Stimulated activated CD4-positive, alpha-beta T cell treated with anti-CD3 and anti-CD28 coated beads, Interleukin-4, amount 100 ng/mL, for 1 hour (primary cell): ENCODE measurements around the gene SERPINB4.
"Not testable (repeated sequence)": the region's sequence is repeated elsewhere in the genome, so short reads cannot be mapped to it uniquely, and the experiment has no call there.

Source experiments
- DNase-seq: peaks from one replicate; pipeline ENCODE4 v3.0.0-alpha.2; 2020

The SERPINB4 gene

DNA sequence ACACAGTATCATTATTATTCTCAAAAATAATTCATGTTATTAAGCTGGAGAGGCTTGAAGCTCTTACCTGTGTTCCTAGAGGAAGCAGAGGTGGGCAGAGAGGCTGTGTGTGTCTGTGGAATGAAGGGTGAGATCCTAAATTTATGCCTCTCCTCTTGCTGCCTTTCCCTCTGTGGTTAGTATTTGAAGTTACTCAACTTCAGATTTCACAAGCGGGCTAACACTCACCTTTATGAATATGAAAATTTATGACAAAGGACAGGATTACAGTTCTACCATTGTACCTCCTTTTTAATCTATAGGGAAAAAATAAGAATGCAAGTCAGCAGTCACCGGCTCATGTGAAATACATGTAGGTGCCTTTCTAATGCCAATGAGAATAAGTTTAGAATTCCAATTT is at the start of gene SERPINB4:
TSS of gene SERPINB4 (minus strand) at position 115 of the 400 bp plus-strand sequence. CDS start 679 bp downstream, outside the sequence.
- not testable (repeated sequence) for DNase-seq

DNA sequence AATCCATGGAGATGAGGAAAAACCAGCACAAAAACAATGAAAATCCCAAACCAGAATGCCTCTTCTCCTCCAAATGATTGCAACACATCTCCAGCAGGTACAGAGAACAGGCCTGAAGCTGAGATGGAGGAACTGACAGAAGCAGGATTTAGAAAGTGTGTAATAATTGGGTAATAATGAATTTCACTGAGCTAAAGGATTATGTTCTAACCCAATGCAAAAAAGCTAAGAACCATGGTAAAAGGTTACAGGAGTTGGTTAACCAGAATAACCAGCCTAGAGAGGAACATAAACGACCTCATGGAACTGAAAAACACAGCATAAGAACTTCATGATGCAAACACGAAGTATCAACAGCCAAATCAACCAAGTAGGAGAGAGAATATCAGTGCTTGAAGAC is 45.0 kb upstream of the SERPINB4 start:
- DNase-seq: no peak

DNA sequence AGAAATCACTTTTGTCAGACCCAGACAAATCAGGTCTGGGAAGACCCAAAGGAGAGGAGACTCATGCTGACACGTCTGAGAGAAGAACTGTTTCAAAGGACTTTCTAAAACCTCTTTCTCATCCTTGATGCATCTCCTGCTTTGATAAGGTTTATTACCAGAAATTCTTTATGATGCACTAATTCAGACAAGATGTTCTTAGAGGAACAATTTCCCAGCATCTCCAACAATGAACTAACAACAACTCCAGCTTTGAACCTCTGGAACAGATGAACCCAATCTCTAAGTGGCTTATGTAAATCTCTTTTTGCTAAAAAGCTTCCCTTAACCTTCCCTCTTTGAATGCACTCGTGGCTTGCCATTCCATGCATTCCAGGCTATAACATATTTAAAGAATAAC is 42.8 kb upstream of the SERPINB4 start:
- no peak for DNase-seq

DNA sequence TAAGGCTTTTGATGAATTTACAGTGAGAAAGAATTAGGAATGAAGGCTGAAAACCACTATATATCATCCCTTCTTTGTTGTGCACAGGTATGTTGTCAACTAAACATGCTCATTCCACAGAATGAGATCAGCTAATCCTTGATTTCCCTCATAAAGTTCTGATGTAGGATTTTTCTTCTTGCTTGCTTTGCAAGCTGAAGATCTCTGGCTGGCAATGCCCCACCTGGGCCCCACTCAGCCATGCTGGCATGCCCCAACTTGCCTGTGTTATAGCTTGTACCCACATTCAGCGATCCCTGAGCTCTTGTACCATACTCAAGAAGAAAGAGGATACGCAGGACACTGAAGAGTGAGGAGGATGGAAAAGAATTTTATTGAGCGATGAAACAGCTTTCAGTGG is 40.7 kb upstream of the SERPINB4 start:
- DNase-seq: no peak

DNA sequence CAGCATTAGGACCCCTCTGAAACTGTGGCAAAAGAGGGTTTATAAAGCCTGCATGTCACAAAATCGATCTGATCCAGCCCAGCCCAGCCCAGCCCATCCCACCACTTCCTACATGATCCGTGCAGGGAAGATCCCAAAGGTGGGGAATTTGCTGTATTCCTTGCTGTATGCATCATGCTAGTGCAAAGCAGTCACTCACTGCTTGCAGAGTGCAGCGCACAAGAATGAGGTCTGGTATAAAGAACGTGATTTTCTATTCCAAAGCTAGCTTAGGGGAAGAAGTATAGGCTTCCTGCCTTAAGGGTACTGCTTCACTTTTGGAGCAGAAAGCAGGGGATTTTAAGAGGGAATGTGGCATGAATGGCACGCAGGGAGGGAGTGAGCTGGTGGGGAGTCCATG is 39.8 kb upstream of the SERPINB4 start:
- DNase-seq: no peak

DNA sequence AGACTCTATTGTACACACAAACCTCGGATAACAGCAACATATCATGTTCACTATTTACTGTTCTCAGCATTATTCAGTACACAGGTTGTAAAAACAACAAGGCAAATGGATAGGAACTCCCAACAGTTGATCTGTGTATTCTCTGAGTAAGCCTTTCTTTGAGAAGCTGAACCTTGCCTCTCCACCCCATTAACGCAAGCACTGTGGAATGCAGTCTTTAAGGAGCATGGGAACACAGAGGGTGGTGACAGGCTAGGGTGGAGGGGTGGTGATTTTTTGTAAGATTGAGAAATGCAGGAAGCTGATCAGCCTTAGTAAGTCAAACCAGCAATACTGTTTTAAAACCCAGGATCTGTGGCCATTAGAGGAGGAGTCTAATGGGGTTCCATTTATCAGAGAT is 39.1 kb upstream of the SERPINB4 start:
- no peak for DNase-seq

DNA sequence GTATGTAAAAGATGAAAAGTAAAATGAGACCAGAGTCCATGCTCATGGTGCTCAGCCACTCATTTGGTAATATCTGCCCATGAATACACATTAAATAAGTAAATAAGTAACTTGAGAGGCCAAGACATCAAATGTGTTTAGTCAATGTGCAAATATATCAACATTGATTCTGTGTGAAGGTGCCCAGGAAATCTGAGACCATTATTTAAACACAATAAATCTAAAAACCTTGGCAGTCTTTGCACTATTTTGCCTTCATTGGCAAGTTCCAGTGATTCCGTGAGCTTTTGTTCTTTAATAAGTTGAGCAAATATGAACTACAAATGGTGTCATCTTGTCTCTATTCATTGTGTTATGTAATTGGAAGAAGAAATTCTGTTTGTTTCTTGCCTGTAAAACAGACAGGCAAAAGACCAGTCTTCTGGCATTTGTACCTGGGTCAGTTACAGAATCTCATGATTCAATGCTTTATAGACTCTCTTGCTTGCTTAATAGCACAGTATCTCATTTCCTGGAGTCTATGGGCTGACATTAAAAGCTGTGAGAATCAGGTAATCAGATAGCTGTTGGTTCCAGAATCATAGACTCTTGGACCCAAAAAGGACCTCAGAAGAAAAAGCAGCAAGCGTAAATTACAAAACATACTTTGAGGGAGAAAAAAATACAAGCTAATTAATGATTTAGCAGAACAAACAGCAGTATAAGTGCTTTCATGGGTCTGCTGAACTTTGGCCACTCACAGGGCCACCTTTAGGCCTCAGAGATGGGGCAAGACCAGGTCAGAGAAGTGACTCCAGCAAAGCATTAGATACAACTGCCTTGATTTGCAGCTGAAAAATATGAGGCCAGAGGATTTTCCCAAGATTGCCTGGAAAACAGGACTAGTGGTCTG is 37.6 kb upstream of the SERPINB4 start:
- no peak for DNase-seq

DNA sequence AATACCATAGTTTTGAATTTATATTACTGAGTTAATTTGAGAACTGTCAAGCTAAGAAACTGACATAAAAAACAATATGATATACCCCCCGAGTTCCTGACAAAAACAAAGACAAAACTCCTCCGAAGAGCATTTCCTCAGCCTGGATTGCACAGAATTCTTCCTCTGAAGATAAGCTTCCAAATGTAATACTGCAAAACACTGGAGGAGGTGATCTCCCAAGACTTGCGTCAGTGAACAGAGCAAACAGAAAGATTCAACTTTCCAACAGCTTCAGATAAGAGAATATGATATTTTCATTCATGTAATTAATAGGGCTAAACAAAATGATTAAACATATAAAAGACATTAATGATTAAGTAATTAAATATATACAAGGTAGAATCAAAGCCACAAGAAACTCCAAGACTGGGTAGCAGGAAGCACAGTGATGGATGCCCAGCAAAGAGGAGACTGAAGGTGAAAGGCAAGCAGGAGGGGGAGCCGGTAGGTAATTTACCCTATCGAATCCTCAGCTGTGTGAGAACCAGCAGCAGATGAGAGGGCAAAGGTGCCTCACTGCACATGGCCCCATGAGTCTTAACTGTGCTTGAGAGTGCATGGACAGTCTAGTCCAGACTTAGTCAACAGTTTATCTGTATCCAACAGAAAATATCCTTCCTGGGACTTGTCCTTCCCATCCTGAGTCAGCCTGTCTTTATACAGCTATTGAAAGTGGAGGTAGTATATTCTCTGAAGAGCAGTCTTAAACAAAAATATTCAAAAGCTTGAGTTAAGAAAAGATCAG is 36.0 kb upstream of the SERPINB4 start:
- DNase-seq: no peak

DNA sequence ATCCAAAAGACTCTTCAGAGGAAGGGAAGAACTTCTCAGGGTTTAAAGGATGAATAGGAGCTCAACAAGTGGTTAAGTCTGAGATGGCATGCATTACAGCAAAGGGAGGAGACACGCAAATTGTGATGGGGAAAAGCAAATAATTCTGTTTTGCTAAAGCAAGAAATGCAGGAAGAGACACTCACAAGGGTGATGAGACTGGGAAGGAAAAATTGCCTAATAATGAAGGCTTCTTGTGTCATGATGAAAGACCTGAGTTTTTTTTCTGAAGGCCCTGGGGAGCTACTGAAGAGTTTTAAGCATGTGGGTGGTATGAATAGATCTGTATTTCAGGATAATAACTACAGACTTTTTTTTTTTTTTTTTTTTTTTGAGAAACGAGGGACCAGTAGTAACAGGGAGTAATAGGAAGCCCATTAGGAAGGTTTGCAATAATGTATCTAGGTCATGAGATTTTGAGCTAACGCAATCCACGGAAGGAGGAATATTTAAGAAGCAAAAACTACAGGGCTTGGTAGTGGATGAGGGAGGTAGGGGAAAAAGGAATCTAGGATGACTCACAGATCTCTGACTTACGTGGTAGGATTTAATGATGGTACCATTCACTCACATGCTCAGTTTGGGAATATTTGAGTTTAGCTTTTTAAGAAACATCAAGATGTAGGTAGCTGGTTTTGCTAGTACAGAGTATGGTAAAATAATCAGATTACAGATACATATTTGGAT is 33.6 kb upstream of the SERPINB4 start:
- DNase-seq: no peak

DNA sequence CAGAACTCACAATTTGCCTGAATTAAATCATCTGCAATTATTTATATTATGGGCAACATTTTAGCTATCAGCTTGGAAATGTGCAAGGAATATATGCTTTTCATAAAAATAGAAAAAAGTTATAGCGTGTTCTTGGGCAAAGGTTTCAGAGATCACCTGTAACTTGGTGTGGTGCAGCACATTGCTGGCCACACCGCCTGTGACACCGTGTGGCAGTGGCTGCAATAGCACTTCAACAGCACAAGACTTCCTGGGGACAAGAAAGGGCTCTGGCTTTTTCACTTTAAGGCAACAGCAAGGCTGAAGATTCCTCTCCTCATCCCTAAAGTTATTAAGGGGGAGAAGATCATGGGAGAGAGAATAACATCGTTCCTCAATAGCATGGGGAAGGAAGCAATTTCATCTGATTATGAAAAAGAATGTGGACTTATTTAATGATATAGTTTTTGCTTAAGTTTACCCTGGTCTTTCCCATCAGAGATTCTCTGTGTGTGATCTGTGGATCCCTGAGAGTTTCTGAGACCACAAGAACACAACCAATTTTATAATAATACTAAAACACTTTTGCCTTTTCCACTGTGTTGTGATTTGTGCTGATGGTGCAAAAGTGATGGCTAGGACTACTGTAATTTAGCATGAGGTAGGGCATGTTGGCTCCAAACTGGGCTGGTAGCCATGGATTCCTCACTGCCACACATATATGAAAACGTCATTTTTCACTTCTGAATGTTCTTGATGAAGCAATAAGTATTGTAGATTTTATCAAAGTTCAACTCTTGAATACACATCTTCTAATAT is 32.7 kb upstream of the SERPINB4 start:
- no peak for DNase-seq

DNA sequence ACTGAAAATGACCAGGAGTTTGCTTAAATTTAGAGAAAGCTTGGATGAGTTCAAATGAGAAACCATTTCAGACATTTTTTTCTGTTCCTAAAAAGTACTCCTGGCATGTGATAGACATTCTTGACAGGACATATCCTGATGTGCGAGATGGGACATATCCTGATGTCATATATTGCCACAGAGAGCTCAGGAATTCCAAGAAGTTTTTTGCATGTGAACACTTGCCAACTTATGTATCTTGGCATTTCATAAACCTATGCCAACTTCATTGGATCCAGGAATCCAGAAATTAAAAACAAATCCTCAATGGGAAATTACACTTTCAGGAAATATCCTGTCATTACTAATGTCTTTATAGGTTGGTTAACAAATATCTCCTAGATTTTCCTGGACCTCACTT is 20.5 kb upstream of the SERPINB4 start:
- no peak for DNase-seq

DNA sequence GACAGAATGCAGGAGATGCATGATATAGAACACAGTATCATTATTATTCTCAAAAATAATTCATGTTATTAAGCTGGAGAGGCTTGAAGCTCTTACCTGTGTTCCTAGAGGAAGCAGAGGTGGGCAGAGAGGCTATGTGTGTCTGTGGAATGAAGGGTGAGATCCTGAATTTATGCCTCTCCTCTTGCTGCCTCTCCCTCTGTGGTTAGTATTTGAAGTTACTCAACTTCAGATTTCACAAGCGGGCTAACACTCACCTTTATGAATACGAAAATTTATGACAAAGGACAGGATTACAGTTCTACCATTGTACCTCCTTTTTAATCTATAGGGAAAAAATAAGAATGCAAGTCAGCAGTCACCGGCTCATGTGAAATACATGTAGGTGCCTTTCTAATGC is 17.7 kb upstream of the SERPINB4 start, which contains the start of gene SERPINB3:
TSS of gene SERPINB3 (minus strand) at position 144 of the 400 bp plus-strand sequence. CDS start 677 bp downstream, outside the sequence.
- not testable (repeated sequence) for DNase-seq

DNA sequence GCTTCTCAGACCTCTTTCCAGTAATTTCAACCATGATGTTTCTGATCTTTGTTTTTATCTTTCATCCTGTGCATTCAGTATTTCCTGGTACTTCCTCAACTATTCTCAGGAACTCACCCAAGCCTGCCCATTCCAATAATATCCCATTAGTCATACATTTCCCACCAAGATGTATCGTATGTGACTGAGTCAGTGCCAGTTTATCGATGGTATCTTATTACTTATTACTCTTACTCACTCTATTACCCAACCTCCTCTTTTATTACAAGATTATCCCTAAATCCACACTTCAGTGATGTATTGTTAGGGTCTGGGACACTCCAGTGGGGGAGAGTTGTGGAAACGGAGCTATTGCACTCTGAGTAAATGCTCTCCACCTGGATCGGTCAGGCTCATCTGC is 14.9 kb upstream of the SERPINB4 start:
- not testable (repeated sequence) for DNase-seq

DNA sequence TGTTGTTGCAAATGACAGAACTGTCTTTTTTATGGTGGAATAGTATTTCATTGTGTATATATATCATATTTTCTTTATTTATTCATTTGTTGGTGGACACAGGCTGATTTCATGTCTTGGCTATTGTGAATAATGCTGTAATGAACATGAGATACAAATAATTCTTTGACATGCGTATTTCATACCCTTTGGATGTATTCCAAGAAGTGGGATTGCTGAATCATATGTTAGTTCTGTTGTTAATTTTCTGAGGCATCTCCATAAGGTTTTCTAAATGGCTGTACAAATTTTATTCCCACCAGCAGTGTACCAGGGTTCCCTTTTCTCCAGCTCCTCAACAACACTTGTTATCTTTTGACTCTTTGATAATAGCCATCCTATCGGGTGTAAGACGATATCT is 6.2 kb upstream of the SERPINB4 start:
- DNase-seq: not testable (repeated sequence)

DNA sequence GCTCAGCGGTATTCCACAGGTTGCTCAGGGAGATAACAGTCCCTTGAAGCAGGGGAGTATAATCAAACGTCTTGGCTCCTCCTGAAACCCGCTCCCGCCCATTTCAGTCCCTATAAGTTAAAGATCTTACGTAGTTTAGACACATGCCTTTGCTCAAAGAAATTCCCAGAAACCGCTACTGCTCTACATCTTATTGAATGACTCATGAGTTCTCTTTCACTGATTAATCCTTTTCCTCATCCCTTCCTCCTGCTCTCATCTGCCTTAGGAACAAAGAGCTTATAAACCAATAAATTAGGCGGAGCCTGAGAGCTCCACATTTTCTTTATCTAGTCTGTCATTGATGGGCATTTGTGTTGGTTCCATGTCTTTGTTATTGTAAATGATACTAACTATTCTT is 4.2 kb upstream of the SERPINB4 start:
- DNase-seq: no peak

DNA sequence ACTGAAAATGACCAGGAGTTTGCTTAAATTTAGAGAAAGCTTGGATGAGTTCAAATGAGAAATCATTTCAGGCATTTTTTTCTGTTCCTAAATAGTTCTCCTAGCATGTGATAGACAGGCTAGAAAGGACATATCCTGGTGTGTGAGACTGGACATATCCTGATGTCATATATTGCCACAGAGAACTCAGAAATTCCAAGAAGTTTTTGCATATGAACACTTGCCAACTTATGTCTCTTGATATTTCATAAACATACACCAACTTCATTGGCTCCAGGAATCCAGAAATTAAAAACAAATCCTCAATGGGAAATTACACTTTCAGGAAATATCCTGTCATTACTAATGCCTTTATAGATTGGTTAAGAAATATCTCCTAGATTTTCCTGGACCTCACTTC is 2.9 kb upstream of the SERPINB4 start:
- no peak for DNase-seq

DNA sequence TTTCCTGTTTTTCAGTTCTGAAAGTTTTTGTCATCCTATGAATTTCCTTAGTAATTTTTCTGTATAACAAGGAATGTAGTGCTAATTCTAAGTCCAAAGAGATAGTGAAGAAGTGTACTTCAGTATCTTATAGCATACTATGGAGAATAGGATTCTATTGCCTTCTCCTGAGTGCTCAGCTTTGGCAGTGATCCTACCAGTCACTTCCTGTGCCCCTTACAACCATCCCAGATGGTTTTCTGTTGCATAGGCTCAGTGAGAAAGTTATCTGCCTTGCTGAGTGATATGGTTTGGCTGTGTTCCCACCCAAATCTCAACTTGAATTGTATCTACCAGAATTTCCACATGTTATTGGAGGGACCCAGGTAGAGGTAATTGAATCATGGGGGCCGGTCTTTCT is 638 bp upstream of the SERPINB4 start:
- not testable (repeated sequence) for DNase-seq

DNA sequence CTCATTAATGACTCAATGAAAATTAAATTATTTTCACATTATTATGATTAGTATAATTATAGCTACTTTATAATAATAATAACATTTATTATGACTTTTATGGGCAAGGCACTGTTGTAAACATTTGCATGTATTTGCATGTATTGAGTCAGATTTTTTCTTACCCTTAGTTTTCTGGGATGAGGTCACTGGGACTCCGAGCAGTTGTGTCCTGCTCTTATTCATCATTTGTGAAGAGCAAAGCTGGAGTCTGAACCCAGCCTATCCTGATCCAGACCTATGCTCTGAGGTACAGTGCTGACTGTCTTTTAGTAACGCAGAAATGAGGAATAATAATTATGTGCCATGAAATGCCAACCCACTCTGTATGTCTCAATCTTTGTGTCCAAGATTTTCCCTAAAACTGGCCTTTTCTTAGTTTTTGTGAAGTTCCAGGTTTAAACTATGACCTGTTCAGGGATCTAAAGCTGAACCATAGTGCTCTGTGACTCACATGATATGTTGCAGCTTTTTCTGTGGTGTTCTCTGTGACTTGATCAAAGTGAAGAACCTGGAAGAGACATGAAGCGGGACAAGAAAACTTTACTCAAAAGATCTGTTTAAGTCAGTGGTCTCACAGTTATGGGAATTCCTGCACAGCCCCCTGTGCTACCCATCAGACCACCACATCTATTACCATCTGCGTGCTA is 1.2 kb downstream of the SERPINB4 start:
- DNase-seq: not testable (repeated sequence)

DNA sequence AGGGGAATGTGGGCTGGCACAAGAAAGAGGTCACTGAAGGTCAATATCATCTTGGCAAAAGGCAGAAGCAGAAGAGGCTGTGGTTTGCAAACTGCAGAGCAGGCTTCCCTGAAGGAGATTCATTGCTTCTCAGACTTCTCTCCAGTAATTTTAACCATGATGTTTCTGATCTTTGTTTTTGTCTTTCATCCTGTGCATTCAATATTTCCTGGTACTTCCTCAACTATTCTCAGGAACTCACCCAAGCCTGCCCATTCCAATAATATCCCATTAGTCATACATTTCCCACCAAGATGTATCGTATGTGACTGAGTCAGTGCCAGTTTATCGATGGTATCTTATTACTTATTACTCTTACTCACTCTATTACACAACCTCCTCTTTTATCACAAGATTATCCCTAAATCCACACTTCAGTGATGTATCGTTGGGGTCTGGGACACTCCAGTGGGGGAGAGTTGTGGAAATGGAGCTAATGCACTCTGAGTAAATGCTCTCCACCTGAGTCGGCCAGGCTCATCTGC is 2.8 kb downstream of the SERPINB4 start:
- DNase-seq: not testable (repeated sequence)

DNA sequence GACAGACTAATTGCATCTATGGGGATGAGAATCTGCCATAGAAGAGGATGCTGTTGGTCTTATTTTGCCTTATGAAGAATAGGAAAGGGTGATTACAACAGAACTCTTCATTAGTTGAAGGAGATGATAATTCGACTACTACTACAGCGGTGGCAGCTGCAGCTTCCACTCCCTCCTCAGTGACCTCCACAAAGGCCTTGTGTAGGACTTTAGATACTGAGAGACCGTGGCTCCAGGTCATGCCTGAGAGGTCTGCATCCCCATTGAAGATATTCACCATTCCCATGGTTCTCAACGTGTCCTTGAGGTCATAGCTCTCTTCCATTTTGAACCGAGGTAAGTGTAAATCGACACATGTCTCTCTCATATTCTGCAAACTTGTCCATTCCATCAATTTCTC is 6.4 kb downstream of the SERPINB4 start:
- no peak for DNase-seq

DNA sequence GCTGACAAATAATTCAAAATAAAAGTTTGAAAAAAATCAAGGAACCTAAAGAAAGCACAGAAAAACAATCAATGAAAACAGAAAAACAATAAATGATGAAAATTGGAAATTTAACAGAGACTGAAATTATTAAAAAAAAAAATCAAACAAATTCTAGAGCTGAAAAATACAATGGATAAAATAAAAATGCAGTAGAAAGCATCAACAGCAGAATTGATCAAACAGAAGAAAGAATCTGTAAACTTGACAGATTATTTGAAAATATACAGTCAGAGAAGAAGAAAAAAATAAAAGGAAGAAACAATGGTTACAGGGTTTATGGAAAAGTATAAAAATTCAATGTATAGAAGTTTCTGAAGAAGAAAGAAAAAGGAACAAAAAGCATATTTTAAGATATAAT is 16.2 kb downstream of the SERPINB4 start:
- no peak for DNase-seq
